Endodermal cell (in vitro differentiated cells): Measurements from ENCODE around the gene PLPPR2. TPM values are rescaled to one million over a fixed set of nuclear protein-coding genes. Genes with fewer than 3 reads are reported as not detected.

Experiments
- DNase-seq: peaks from one replicate; pipeline ENCODE4 v3.0.0-alpha.2; 2017
- H3K27ac ChIP-seq: 2 replicates; pipeline ENCODE4 v1.5.1; 2013; ENCODE audit warnings: mild to moderate bottlenecking, low read depth, low read length, moderate library complexity
- H3K27me3 ChIP-seq: 2 replicates; pipeline ENCODE4 v1.6.1; 2013; ENCODE audit warnings: mild to moderate bottlenecking, low read length, moderate library complexity; ENCODE audit not compliant: insufficient read depth, control insufficient read depth, poor library complexity, severe bottlenecking
- H3K36me3 ChIP-seq: 2 replicates; pipeline ENCODE4 v1.7.0; 2013; ENCODE audit warnings: mild to moderate bottlenecking, low read length, moderate library complexity; ENCODE audit not compliant: control insufficient read depth, insufficient read depth
- H3K4me1 ChIP-seq: one replicate; pipeline ENCODE4 v1.7.0; 2013; ENCODE audit warnings: low read length; ENCODE audit not compliant: control insufficient read depth, insufficient read depth
- H3K4me3 ChIP-seq: 2 replicates; pipeline ENCODE4 v1.5.1; 2013; ENCODE audit warnings: mild to moderate bottlenecking, low read length, moderate library complexity
- H3K9ac ChIP-seq: 2 replicates; pipeline ENCODE4 v1.6.1; 2013; ENCODE audit warnings: mild to moderate bottlenecking, low read length, moderate library complexity; ENCODE audit not compliant: poor library complexity, severe bottlenecking; ENCODE audit errors: extremely low read depth
- H3K9me3 ChIP-seq: 2 replicates; pipeline ENCODE4 v1.6.1; 2013; ENCODE audit warnings: mild to moderate bottlenecking, low read length, moderate library complexity; ENCODE audit not compliant: control insufficient read depth
- H3K27ac Mint-ChIP-seq: 2 replicates; pipeline ENCODE4 v1.8.0; 2020; ENCODE audit warnings: mixed read lengths
- H3K27me3 Mint-ChIP-seq: 2 replicates; pipeline ENCODE4 v1.8.0; 2021; ENCODE audit warnings: mild to moderate bottlenecking, mixed read lengths; ENCODE audit not compliant: insufficient read depth
- H3K36me3 Mint-ChIP-seq: 2 replicates; pipeline ENCODE4 v1.8.0; 2020; ENCODE audit warnings: low read depth, mixed read lengths
- H3K4me1 Mint-ChIP-seq: 2 replicates; pipeline ENCODE4 v1.8.0; 2020; ENCODE audit warnings: mixed read lengths
- H3K4me3 Mint-ChIP-seq: 2 replicates; pipeline ENCODE4 v1.8.0; 2020; ENCODE audit warnings: mild to moderate bottlenecking, moderate library complexity, mixed read lengths
- H3K9me3 Mint-ChIP-seq: 2 replicates; pipeline ENCODE4 v1.8.0; 2020; ENCODE audit warnings: mild to moderate bottlenecking, mixed read lengths
- CTCF ChIP-seq: fragments of 200-600 bp; sonication (generic); conservative IDR thresholded peaks from 2 replicates; pipeline ENCODE4 v1.5.0; 2021; ENCODE audit warnings: antibody characterized with exemption, mild to moderate bottlenecking
- WGBS, 2 experiments: methylation state at CpG; one replicate each; pipeline versions ENCODE4 v1.1.5 to v1.1.7; 2013; ENCODE audit warnings: missing lambda C conversion rate in 2 of 2, mixed read lengths in 1 of 2; ENCODE audit not compliant: insufficient coverage in 1 of 2, insufficient read length in 1 of 2; 5-methylcytosine and 5-hydroxymethylcytosine counted together
- total RNA-seq, 2 donors: library from RNA; stranded (reverse); fragmentation: NEBNext Ultra II Directional in 1 of 2; extraction: Animal tissue kit (Norgen Biotek cat#: 25700) in 1 of 2; gene quantifications; 2 replicates in 1 of 2; 3 replicates in 1 of 2; pipeline ENCODE4 v1.2.1, GENCODE V29; 2021

Gene PLPPR2
- total RNA-seq, 2 donors from 2014 or later = 3.1 to 6.8 TPM

- H3K27ac Mint-ChIP-seq = no peak overlapping the region
- WGBS, 2 experiments = 91 to 94% methylated on average over 2 of the region's 2 CpGs
- no peak overlapping the region for H3K27ac ChIP-seq
- no peaks in the 10 kb centered on the region for H3K27me3 ChIP-seq
- no peaks in the 10 kb centered on the region for H3K9me3 Mint-ChIP-seq
- no peaks in the 10 kb centered on the region for H3K9me3 ChIP-seq
- no peak for TF ChIP-seq CTCF
- H3K36me3 Mint-ChIP-seq = peaks cover 14% of the 10 kb centered on the region
- no peak overlapping the region for H3K9ac ChIP-seq
- H3K27me3 Mint-ChIP-seq = no peaks in the 10 kb centered on the region
- no peak overlapping the region for H3K4me3 ChIP-seq
- H3K4me3 Mint-ChIP-seq = no peak overlapping the region
- DNase-seq = no peak
- H3K4me1 Mint-ChIP-seq = no peaks in the 10 kb centered on the region
- no peaks in the 10 kb centered on the region for H3K36me3 ChIP-seq
- peaks cover 4% of the 10 kb centered on the region for H3K4me1 ChIP-seq
Measured at GRCh38 chr19:11370744-11371143, 15.5 kb downstream of the PLPPR2 start.

- H3K36me3 ChIP-seq = peaks cover 9% of the 10 kb centered on the region
- no peaks in the 10 kb centered on the region for H3K9me3 Mint-ChIP-seq
- WGBS, 2 experiments = 35 to 64% methylated on average over 6 to 10 of the region's 10 CpGs
- peak; percentile 89 for DNase-seq
- no peak overlapping the region for H3K4me3 Mint-ChIP-seq
- no peak for TF ChIP-seq CTCF
- no peak overlapping the region for H3K9ac ChIP-seq
- no peaks in the 10 kb centered on the region for H3K4me1 Mint-ChIP-seq
- H3K4me1 ChIP-seq = peaks cover 4% of the 10 kb centered on the region
- H3K4me3 ChIP-seq = no peak overlapping the region
- no peaks in the 10 kb centered on the region for H3K27me3 ChIP-seq
- peak overlapping the region; percentile 3 for H3K27ac Mint-ChIP-seq
- H3K9me3 ChIP-seq = no peaks in the 10 kb centered on the region
- no peaks in the 10 kb centered on the region for H3K27me3 Mint-ChIP-seq
- peak overlapping the region; percentile 91 for H3K27ac ChIP-seq
- peaks cover 19% of the 10 kb centered on the region for H3K36me3 Mint-ChIP-seq
Measured at GRCh38 chr19:11373166-11373884, 18.1 kb downstream of the PLPPR2 start.

GRCh38 chr19:11373885-11374432 lies 18.7 kb downstream of the PLPPR2 start:
- Mint-ChIP-seq H3K27ac (no peak overlapping the region), H3K4me1 (no peaks in the 10 kb centered on the region), H3K9me3 (no peaks in the 10 kb centered on the region), H3K4me3 (no peak overlapping the region), H3K36me3 (peaks cover 24% of the 10 kb centered on the region), H3K27me3 (no peaks in the 10 kb centered on the region)
- Histone ChIP-seq H3K27me3 (no peaks in the 10 kb centered on the region), H3K27ac (peak overlapping the region; percentile 91), H3K36me3 (peaks cover 13% of the 10 kb centered on the region), H3K4me1 (peaks cover 4% of the 10 kb centered on the region), H3K9ac (no peak overlapping the region), H3K9me3 (no peaks in the 10 kb centered on the region), H3K4me3 (peak overlapping the region; percentile 81)
- 67 to 79% methylated on average over 7 to 11 of the region's 11 CpGs for WGBS, 2 experiments
- DNase-seq = no peak
- TF ChIP-seq CTCF = no peak
